SK-N-SH (cell line): ENCODE measurements around the gene COBL. TPM values are rescaled to one million over a fixed set of nuclear protein-coding genes. Genes with fewer than 3 reads are reported as not detected.

Experiments used
- CTCF ChIA-PET: fragments of 300-600, 350-600 bp; formaldehyde crosslinking; extraction: SDS; loops from one replicate; lab custom pipeline; 2021; lab: Yijun Ruan, JAX
- POLR2A ChIA-PET: fragments of 350-600 bp; sonication (Branson Sonifier 250); formaldehyde crosslinking; extraction: SDS; loops from one replicate; lab custom pipeline; 2020; ENCODE audit warnings: antibody characterized with exemption, inconsistent platforms; lab: Yijun Ruan, JAX
- DNase-seq: peaks from one replicate; pipeline ENCODE4 v3.0.0; 2012
- H2AFZ ChIP-seq: fragments of 200-600 bp; sonication (generic); 2 replicates; pipeline ENCODE4 v1.8.1; 2016; ENCODE audit warnings: antibody characterized with exemption, mild to moderate bottlenecking, low read depth
- H3F3A ChIP-seq: fragments of 200-600 bp; sonication (generic); replicated peaks from 2 replicates; pipeline ENCODE3; 2016; ENCODE audit warnings: antibody characterized with exemption, mild to moderate bottlenecking; ENCODE audit not compliant: insufficient read depth
- H3K27ac ChIP-seq, 2 experiments: fragments of 200-500 bp in 1 of 2; fragments of 200-600 bp in 1 of 2; sonication (Bioruptor generic) in 1 of 2; sonication (generic), shearing (Covaris generic) in 1 of 2; 2 replicates each; pipeline versions ENCODE4 v1.5.1 to v1.6.1; 2014 to 2016; ENCODE audit warnings: low read depth in 2 of 2, inconsistent platforms in 1 of 2, low read length in 1 of 2, mild to moderate bottlenecking in 1 of 2, mixed read lengths in 1 of 2
- H3K27me3 ChIP-seq: fragments of 200-600 bp; sonication (generic), shearing (Covaris generic); 2 replicates; pipeline ENCODE4 v1.6.1; 2016; ENCODE audit warnings: mixed run types; ENCODE audit not compliant: insufficient read depth
- H3K36me3 ChIP-seq, 2 experiments: fragments of 200-500 bp in 1 of 2; fragments of 200-600 bp in 1 of 2; sonication (Bioruptor generic) in 1 of 2; sonication (generic) in 1 of 2; replicated peaks in 1 of 2; 2 replicates each; pipeline versions ENCODE3 to v1.5.1; 2014 to 2016; ENCODE audit warnings: low read length in 1 of 2, mild to moderate bottlenecking in 1 of 2; ENCODE audit not compliant: insufficient read depth in 2 of 2, control insufficient read depth in 1 of 2
- H3K4me1 ChIP-seq, 2 experiments: fragments of 200-500 bp in 1 of 2; fragments of 200-600 bp in 1 of 2; sonication (Bioruptor generic) in 1 of 2; sonication (generic), shearing (Covaris generic) in 1 of 2; 2 replicates each; pipeline versions ENCODE4 v1.5.1 to v1.6.1; 2014 to 2016; ENCODE audit warnings: low read depth in 1 of 2, low read length in 1 of 2, mixed run types in 1 of 2; ENCODE audit not compliant: insufficient read depth in 2 of 2, control insufficient read depth in 1 of 2
- H3K4me2 ChIP-seq: fragments of 200-600 bp; sonication (generic), shearing (Covaris generic); 2 replicates; pipeline ENCODE4 v1.6.1; 2017; ENCODE audit warnings: mixed run types
- H3K4me3 ChIP-seq, 2 experiments: fragments of 200-500 bp in 1 of 2; fragments of 200-600 bp in 1 of 2; sonication (Bioruptor generic) in 1 of 2; sonication (generic), shearing (Covaris generic) in 1 of 2; 2 replicates each; pipeline versions ENCODE4 v1.5.1 to v1.8.1; 2014 to 2016; ENCODE audit warnings: low read depth in 2 of 2, inconsistent platforms in 1 of 2, low read length in 1 of 2, mild to moderate bottlenecking in 1 of 2, mixed read lengths in 1 of 2, moderate library complexity in 1 of 2
- H3K79me2 ChIP-seq: fragments of 200-600 bp; sonication (generic); 2 replicates; pipeline ENCODE4 v1.8.1; 2017; ENCODE audit warnings: mild to moderate bottlenecking; ENCODE audit not compliant: insufficient read depth
- H3K9ac ChIP-seq: fragments of 200-600 bp; sonication (generic); 2 replicates; pipeline ENCODE4 v1.6.1; 2017; ENCODE audit warnings: mixed run types
- H3K9me2 ChIP-seq: fragments of 200-600 bp; sonication (generic); 2 replicates; pipeline ENCODE4 v1.6.1; 2017; ENCODE audit warnings: mixed run types
- H3K9me3 ChIP-seq: fragments of 200-600 bp; sonication (generic); 2 replicates; pipeline ENCODE4 v1.6.1; 2017; ENCODE audit warnings: mixed run types, mild to moderate bottlenecking, moderate library complexity
- H4K20me1 ChIP-seq: fragments of 200-600 bp; sonication (generic); 2 replicates; pipeline ENCODE4 v1.6.1; 2017; ENCODE audit warnings: mild to moderate bottlenecking, mixed run types; ENCODE audit not compliant: insufficient read depth
- CTCF ChIP-seq: fragments of 200-600 bp; sonication (generic); IDR thresholded peaks from 2 replicates; pipeline ENCODE4 v1.6.1; 2017; ENCODE audit warnings: antibody characterized with exemption, mild to moderate bottlenecking, moderate library complexity
- ELF1 ChIP-seq: IDR thresholded peaks from 2 replicates; pipeline ENCODE4 v1.4.0; 2012
- GABPA ChIP-seq: IDR thresholded peaks from 2 replicates; pipeline ENCODE4 v1.4.0; 2012; ENCODE audit warnings: low read depth, mild to moderate bottlenecking
- JUND ChIP-seq: IDR thresholded peaks from 2 replicates; pipeline ENCODE4 v1.4.0; 2012
- POLR2AphosphoS5 ChIP-seq: IDR thresholded peaks from 2 replicates; pipeline ENCODE4 v1.6.1; 2012; ENCODE audit warnings: low read depth, low read length
- RFX5 ChIP-seq: IDR thresholded peaks from 2 replicates; pipeline ENCODE4 v1.6.1; 2012; ENCODE audit warnings: mild to moderate bottlenecking, improper control_type of control experiment, low read length
- TAF1 ChIP-seq: IDR thresholded peaks from 2 replicates; pipeline ENCODE4 v1.6.1; 2012; ENCODE audit warnings: low read depth, mild to moderate bottlenecking, low read length, moderate library complexity, borderline replicate concordance
- YY1 ChIP-seq: IDR thresholded peaks from 2 replicates; pipeline ENCODE4 v1.4.0; 2012; ENCODE audit warnings: low read depth, mild to moderate bottlenecking
- WGBS: methylation state at CpG from one replicate; pipeline ENCODE4 v1.1.6; 2017; ENCODE audit warnings: low lambda C conversion rate; 5-methylcytosine and 5-hydroxymethylcytosine counted together
- polyA plus RNA-seq, 3 experiments: library from polyadenylated mRNA; depleted of rRNA; stranded (reverse); fragments of >200 nt; gene quantifications; 2 replicates each; pipeline ENCODE4 v1.2.3, GENCODE V29; 2012

The COBL gene
- polyA plus RNA-seq, 1 of the 3 experiments (the other 2 are of a cell fraction): under 0.01 TPM

- DNase-seq: no peak
- Histone ChIP-seq H2AFZ (peak overlapping the region; percentile 85), H3K4me2 (peak overlapping the region; percentile 71), H3K9ac (no peak overlapping the region), H3K9me3 (no peaks in the 10 kb centered on the region), H3K27me3 (no peaks in the 10 kb centered on the region; the same call in 1 of the 2 replicates), H3K36me3 (no peaks in the 10 kb centered on the region), H4K20me1 (no peaks in the 10 kb centered on the region), H3K4me3 (no peak overlapping the region), H3K9me2 (no peaks in the 10 kb centered on the region), H3K27ac (peak overlapping the region in 1 of 2 experiments; percentile 38; a peak in 2 of 4 replicates), H3K4me1 (peaks cover 0 to 12% of the 10 kb centered on the region in 2 experiments; a peak in 3 of 4 replicates), H3K79me2 (no peaks in the 10 kb centered on the region), H3F3A (peaks cover 13% of the 10 kb centered on the region)
- 7% methylated on average over 4 of the region's 4 CpGs for WGBS
- ChIA-PET CTCF (interaction anchor here (0.8 kb wide), 1 partner anchor 23 kb away, joined by 3 read pairs; no protein-coding TSS in a partner anchor), POLR2A (no interaction called here)
- no peak for TF ChIP-seq TAF1
- TF ChIP-seq RFX5: no peak
- no peak for TF ChIP-seq POLR2AphosphoS5
- no peak for TF ChIP-seq ELF1
- TF ChIP-seq YY1: no peak
- TF ChIP-seq GABPA: no peak
- TF ChIP-seq CTCF: no peak
These were observed 286.9 kb downstream of the COBL start for GRCh38 chr7:51029701-51030191.

GRCh38 chr7:51029131-51029530, 287.5 kb downstream of the COBL start:
- H3K9ac ChIP-seq: no peak overlapping the region
- 31% methylated on average over 13 of the region's 13 CpGs for WGBS
- H3K27ac ChIP-seq: peak overlapping the region in 1 of 2 experiments; percentile 38; a peak in 2 of 4 replicates
- peaks cover 0 to 11% of the 10 kb centered on the region in 2 experiments; a peak in 3 of 4 replicates for H3K4me1 ChIP-seq
- no peaks in the 10 kb centered on the region for H3K79me2 ChIP-seq
- CTCF ChIA-PET: interaction anchor here (0.8 kb wide), 1 partner anchor 22 kb away, joined by 3 read pairs; no protein-coding TSS in a partner anchor
- no peaks in the 10 kb centered on the region for H3K9me2 ChIP-seq
- no peaks in the 10 kb centered on the region for H3K36me3 ChIP-seq
- POLR2A ChIA-PET: no interaction called here
- H3K4me2 ChIP-seq: peak overlapping the region; percentile 71
- peaks cover 13% of the 10 kb centered on the region for H3F3A ChIP-seq
- H2AFZ ChIP-seq: peak overlapping the region; percentile 85
- no peak for TF ChIP-seq JUND
- H3K9me3 ChIP-seq: no peaks in the 10 kb centered on the region
- peak overlapping the region; percentile 10 to 51; a peak in 3 of 4 replicates for H3K4me3 ChIP-seq
- no peaks in the 10 kb centered on the region for H4K20me1 ChIP-seq
- DNase-seq: no peak
- no peaks in the 10 kb centered on the region; the same call in 1 of the 2 replicates for H3K27me3 ChIP-seq
